HEK293 (cell line): ENCODE results near the gene CHD5.

ENCODE experiments used
- BCL11A ChIP-seq: fragments of 450-650 bp; formaldehyde crosslinking; IDR thresholded peaks from 2 replicates; pipeline ENCODE4 v1.5.1; 2016; ENCODE audit warnings: low read depth, missing biosample characterization, missing genetic modification characterization
- HOXD13 ChIP-seq: sonication (generic); formaldehyde crosslinking; IDR thresholded peaks from 2 replicates; pipeline ENCODE4 v1.8.0; 2022; ENCODE audit warnings: missing genetic modification reagents, borderline replicate concordance
- IKZF3 ChIP-seq: fragments of 450-650 bp; IDR thresholded peaks from 2 replicates; pipeline ENCODE4 v1.5.0; 2018; ENCODE audit warnings: missing biosample characterization, mild to moderate bottlenecking, missing genetic modification characterization, moderate library complexity
- KLF1 ChIP-seq: fragments of 450-650 bp; formaldehyde crosslinking; IDR thresholded peaks from 2 replicates; pipeline ENCODE4 v1.5.1; 2016; ENCODE audit warnings: missing biosample characterization, missing genetic modification characterization
- PATZ1 ChIP-seq: fragments of 450-650 bp; formaldehyde crosslinking; IDR thresholded peaks from 2 replicates; pipeline ENCODE4 v1.5.1; 2016; ENCODE audit warnings: missing biosample characterization, missing genetic modification characterization
- SCRT1 ChIP-seq: fragments of 450-650 bp; formaldehyde crosslinking; IDR thresholded peaks from 2 replicates; pipeline ENCODE4 v1.5.1; 2016; ENCODE audit warnings: missing biosample characterization, missing genetic modification characterization, borderline replicate concordance
- SP2 ChIP-seq: fragments of 450-650 bp; formaldehyde crosslinking; IDR thresholded peaks from 2 replicates; pipeline ENCODE4 v1.5.1; 2016; ENCODE audit warnings: missing biosample characterization, missing genetic modification characterization
- TSHZ1 ChIP-seq: fragments of 450-650 bp; formaldehyde crosslinking; IDR thresholded peaks from 2 replicates; pipeline ENCODE4 v1.5.1; 2016; ENCODE audit warnings: missing biosample characterization, missing genetic modification characterization, borderline replicate concordance
- YY1 ChIP-seq: fragments of 450-650 bp; formaldehyde crosslinking; IDR thresholded peaks from 2 replicates; pipeline ENCODE4 v1.5.1; 2018; ENCODE audit warnings: missing biosample characterization, missing genetic modification characterization
- ZBTB10 ChIP-seq: fragments of 450-650 bp; formaldehyde crosslinking; IDR thresholded peaks from 2 replicates; pipeline ENCODE4 v1.5.1; 2016; ENCODE audit warnings: missing biosample characterization, missing genetic modification characterization
- ZBTB21 ChIP-seq: fragments of 450-650 bp; formaldehyde crosslinking; IDR thresholded peaks from 2 replicates; pipeline ENCODE4 v1.5.1; 2017; ENCODE audit warnings: missing biosample characterization, missing genetic modification characterization
- ZBTB44 ChIP-seq: fragments of 450-650 bp; IDR thresholded peaks from 2 replicates; pipeline ENCODE4 v1.5.1; 2018; ENCODE audit warnings: missing biosample characterization, mild to moderate bottlenecking, missing genetic modification characterization
- ZBTB48 ChIP-seq: fragments of 450-650 bp; formaldehyde crosslinking; IDR thresholded peaks from 2 replicates; pipeline ENCODE4 v1.5.1; 2016; ENCODE audit warnings: missing biosample characterization, missing genetic modification characterization
- ZBTB8A ChIP-seq: fragments of 450-650 bp; formaldehyde crosslinking; IDR thresholded peaks from 2 replicates; pipeline ENCODE4 v1.5.1; 2016; ENCODE audit warnings: missing biosample characterization, missing genetic modification characterization
- ZNF121 ChIP-seq: fragments of 450-650 bp; formaldehyde crosslinking; IDR thresholded peaks from 2 replicates; pipeline ENCODE4 v1.5.1; 2016; ENCODE audit warnings: missing biosample characterization, missing genetic modification characterization
- ZNF133 ChIP-seq: fragments of 450-650 bp; formaldehyde crosslinking; IDR thresholded peaks from 2 replicates; pipeline ENCODE4 v1.5.1; 2016; ENCODE audit warnings: missing biosample characterization, missing genetic modification characterization
- ZNF157 ChIP-seq: fragments of 450-650 bp; formaldehyde crosslinking; IDR thresholded peaks from 2 replicates; pipeline ENCODE4 v1.5.1; 2016; ENCODE audit warnings: missing biosample characterization, missing genetic modification characterization
- ZNF175 ChIP-seq: fragments of 450-650 bp; formaldehyde crosslinking; IDR thresholded peaks from 2 replicates; pipeline ENCODE4 v1.5.1; 2016; ENCODE audit warnings: missing biosample characterization, missing genetic modification characterization
- ZNF24 ChIP-seq: fragments of 450-650 bp; formaldehyde crosslinking; IDR thresholded peaks from 2 replicates; pipeline ENCODE4 v1.5.1; 2016; ENCODE audit warnings: missing biosample characterization, missing genetic modification characterization
- ZNF560 ChIP-seq: fragments of 450-650 bp; formaldehyde crosslinking; IDR thresholded peaks from 2 replicates; pipeline ENCODE4 v1.5.1; 2017; ENCODE audit warnings: missing biosample characterization, missing genetic modification characterization, borderline replicate concordance
- ZNF571 ChIP-seq: fragments of 450-650 bp; formaldehyde crosslinking; IDR thresholded peaks from 2 replicates; pipeline ENCODE4 v1.5.0; 2017; ENCODE audit warnings: missing biosample characterization, missing genetic modification characterization
- ZNF600 ChIP-seq: fragments of 450-650 bp; formaldehyde crosslinking; IDR thresholded peaks from 2 replicates; pipeline ENCODE4 v1.5.1; 2016; ENCODE audit warnings: missing biosample characterization, missing genetic modification characterization
- ZNF623 ChIP-seq: fragments of 450-650 bp; formaldehyde crosslinking; IDR thresholded peaks from 2 replicates; pipeline ENCODE4 v1.5.1; 2016; ENCODE audit warnings: missing biosample characterization, missing genetic modification characterization
- ZNF837 ChIP-seq: fragments of 450-650 bp; formaldehyde crosslinking; IDR thresholded peaks from 2 replicates; pipeline ENCODE4 v1.5.1; 2016; ENCODE audit warnings: missing biosample characterization, missing genetic modification characterization
- ZSCAN16 ChIP-seq: fragments of 450-650 bp; formaldehyde crosslinking; IDR thresholded peaks from 2 replicates; pipeline ENCODE4 v1.5.1; 2016; ENCODE audit warnings: missing biosample characterization, missing genetic modification characterization
- ZSCAN18 ChIP-seq: fragments of 450-650 bp; formaldehyde crosslinking; IDR thresholded peaks from 2 replicates; pipeline ENCODE4 v1.5.1; 2016; ENCODE audit warnings: missing biosample characterization, missing genetic modification characterization

CHD5 gene

GRCh38 chr1:6127587-6128163 lies 52.4 kb downstream of the CHD5 start (continued):
- TF ChIP-seq TSHZ1 (tag by site-specific recombination) (no peak), ZNF121 (tag by site-specific recombination) (no peak), SCRT1 (tag by site-specific recombination) (no peak), ZNF24 (tag by site-specific recombination) (no peak), PATZ1 (tag by site-specific recombination) (0 out of 2 replicates have a peak, but pooled peaks have one; percentile 34), ZNF133 (tag by site-specific recombination) (no peak), ZBTB48 (tag by site-specific recombination) (no peak), ZNF600 (tag by site-specific recombination) (peak; percentile 88), ZBTB8A (tag by site-specific recombination) (peak; percentile 55; the same call in 1 of the 2 replicates), BCL11A (tag by site-specific recombination) (no peak), ZNF571 (tag by site-specific recombination) (no peak), ZBTB21 (tag by site-specific recombination) (no peak), KLF1 (peak; percentile 93), IKZF3 (tag by site-specific recombination) (no peak), YY1 (tag by site-specific recombination) (no peak), ZNF837 (no peak), ZNF560 (tag by site-specific recombination) (no peak), ZNF157 (no peak), ZNF623 (tag by site-specific recombination) (no peak), ZNF175 (tag by site-specific recombination) (no peak), ZBTB44 (no peak), ZSCAN18 (tag by site-specific recombination) (no peak), HOXD13 (CRISPR knock-in tag) (no peak), SP2 (tag by site-specific recombination) (peak; percentile 65), ZSCAN16 (tag by site-specific recombination) (no peak), ZBTB10 (tag by site-specific recombination) (no peak)
